Activated T-helper 2 cell treated with anti-CD3 and anti-CD28 coated beads, Interferon-gamma antibody, Interleukin-2, Interleukin-4, amounts not matched to agents 10 μg/mL and 5 μg/mL and 100 μg/mL, durations not matched to agents 14 hours and 24 hours and 36 hours (primary cell): ENCODE data around the gene CENPX. TPM values are rescaled to one million over a fixed set of nuclear protein-coding genes. Genes with fewer than 3 reads are reported as not detected.
A peak's percentile ranks its signal among the peaks of the same experiment; 100 is the strongest.
"Not testable (repeated sequence)": the region's sequence is repeated elsewhere in the genome, so short reads cannot be mapped to it uniquely, and the experiment has no call there.

Experiments
- DNase-seq: peaks from one replicate; pipeline ENCODE4 v3.0.0; 2021; ENCODE audit warnings: low spot score
- H3K27ac Mint-ChIP-seq: one replicate; pipeline ENCODE4 v1.8.0; 2021; ENCODE audit warnings: mixed read lengths
- H3K27me3 Mint-ChIP-seq: one replicate; pipeline ENCODE4 v1.8.0; 2021; ENCODE audit warnings: low read depth, mixed read lengths
- H3K36me3 Mint-ChIP-seq: one replicate; pipeline ENCODE4 v1.8.0; 2021; ENCODE audit warnings: low read depth, mixed read lengths
- H3K4me1 Mint-ChIP-seq: one replicate; pipeline ENCODE4 v1.8.0; 2021; ENCODE audit warnings: low read depth, mixed read lengths
- H3K4me3 Mint-ChIP-seq: one replicate; pipeline ENCODE4 v1.8.0; 2021; ENCODE audit warnings: low read depth, mild to moderate bottlenecking, moderate library complexity, mixed read lengths
- H3K9me3 Mint-ChIP-seq: one replicate; pipeline ENCODE4 v1.8.0; 2021; ENCODE audit warnings: mixed read lengths
- intact Hi-C: fragments of 100-400 bp; cut with micrococcal nuclease; formaldehyde crosslinking; loops from one replicate; pipeline ENCODE4 v1.15.1; 2023
- total RNA-seq: library from RNA; stranded (reverse); gene quantifications from 2 replicates; pipeline ENCODE4 v1.2.3, GENCODE V29; 2022

CENPX gene
- total RNA-seq, 1 donor from 2014 or later = 88.3 TPM

DNA sequence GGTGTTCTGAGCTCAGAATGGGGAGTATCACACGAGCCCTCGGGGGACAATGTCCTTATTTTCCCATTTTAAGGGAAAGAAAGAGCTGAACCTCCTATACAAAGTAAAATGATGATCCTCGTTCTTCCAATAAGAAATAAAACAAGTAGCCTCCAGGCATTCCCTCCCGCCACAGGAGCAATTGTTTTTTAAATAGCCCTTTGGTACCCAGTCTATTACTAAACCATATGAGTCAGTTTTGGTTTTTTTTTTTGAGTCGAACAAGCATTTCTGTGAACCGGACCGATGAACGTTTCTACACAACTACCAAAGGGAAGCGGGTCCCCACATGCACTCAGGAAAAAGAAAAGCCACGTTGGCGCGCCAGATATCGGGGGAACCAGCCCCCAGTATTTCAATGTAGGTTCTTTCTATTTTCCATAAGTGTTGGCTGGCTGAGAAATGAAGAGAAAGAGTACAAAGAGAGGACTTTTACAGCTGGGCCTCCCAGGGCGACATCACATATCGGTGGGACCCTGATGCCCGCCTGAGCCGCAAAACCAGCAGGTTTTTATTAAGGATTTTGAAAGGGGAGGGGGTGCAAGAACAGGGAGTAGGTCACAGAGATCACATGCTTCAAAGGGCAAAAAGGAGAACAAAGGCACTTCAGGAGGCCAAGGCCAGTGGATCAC, 18.6 kb upstream of the CENPX start:
- no peaks in the 10 kb centered on the region for H3K27me3 Mint-ChIP-seq
- intact Hi-C loops = no loop called here
- H3K27ac Mint-ChIP-seq = no peak overlapping the region
- DNase-seq = no peak
- H3K4me1 Mint-ChIP-seq = peaks cover 8% of the 10 kb centered on the region
- no peaks in the 10 kb centered on the region for H3K9me3 Mint-ChIP-seq
- peaks cover under 1% of the 10 kb centered on the region for H3K36me3 Mint-ChIP-seq
- no peak overlapping the region for H3K4me3 Mint-ChIP-seq

DNA sequence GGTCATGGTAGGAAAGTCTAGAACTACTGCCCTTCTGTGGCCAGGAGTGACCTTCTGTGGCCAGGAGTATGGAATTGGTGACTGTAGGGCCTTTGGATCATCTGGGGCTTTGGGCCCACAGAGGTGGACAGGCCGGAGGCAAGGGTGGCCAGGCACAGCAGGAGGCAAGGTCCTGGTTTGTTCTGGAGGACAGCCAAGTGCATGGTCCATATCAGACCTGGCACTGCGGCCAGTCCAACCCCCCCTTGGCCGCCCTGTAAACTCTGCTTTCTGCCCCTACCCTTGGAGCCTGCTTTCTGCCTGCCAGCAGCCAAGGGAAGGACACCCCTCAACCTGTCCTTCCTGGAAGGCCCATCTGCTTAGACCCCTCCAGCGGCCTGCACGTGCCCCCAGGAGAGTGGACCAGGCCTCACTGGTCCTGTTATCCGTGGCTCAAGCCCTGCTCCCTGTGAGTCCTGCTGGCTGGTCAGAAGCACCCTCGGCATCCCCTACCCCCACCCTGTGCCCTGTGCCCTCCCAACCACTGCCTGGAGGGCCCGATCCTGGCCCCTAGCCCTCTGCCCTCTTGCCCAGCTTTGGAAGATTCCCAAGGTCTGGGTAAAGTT, 17.1 kb upstream of the CENPX start:
- no peak overlapping the region for H3K4me3 Mint-ChIP-seq
- intact Hi-C loops = loop anchor here (10.0 kb wide), 1 partner anchor 375 kb away; the partner anchor contains the start of genes HEXD and OGFOD3
- H3K27ac Mint-ChIP-seq = no peak overlapping the region
- no peak for DNase-seq
- no peaks in the 10 kb centered on the region for H3K27me3 Mint-ChIP-seq
- no peaks in the 10 kb centered on the region for H3K9me3 Mint-ChIP-seq
- H3K36me3 Mint-ChIP-seq = peaks cover 13% of the 10 kb centered on the region
- H3K4me1 Mint-ChIP-seq = peaks cover 11% of the 10 kb centered on the region

DNA sequence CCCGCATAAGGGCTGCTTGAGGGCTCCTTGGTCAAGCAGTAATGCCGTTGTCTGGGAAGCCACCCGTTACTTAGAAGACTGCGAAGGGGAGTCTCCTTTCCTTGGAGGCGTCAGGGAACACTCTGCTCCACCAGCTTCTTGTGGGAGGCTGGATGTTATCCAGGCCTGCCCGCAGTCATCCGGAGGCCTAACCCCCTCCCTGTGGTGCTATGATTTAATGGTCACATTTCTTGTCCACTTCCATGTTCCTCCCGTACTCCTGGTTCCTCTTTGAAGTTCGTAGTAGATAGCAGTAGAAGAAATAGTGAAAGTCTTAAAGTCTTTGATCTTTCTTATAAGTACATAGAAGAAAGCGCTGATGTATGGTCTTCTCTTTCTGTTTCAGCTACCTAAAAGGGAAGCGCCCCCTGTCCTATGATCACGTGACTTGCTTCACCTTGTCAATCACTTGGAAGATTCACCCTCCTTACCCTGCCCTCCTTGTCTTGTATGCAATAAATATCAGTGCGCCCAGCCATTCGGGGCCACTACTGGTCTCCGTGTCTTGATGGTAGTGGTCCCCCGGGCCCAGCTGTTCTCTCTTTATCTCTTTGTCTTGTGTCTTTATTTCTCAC, 16.2 kb upstream of the CENPX start:
- not testable (repeated sequence) for H3K27me3 Mint-ChIP-seq, DNase-seq, H3K27ac Mint-ChIP-seq, H3K9me3 Mint-ChIP-seq
- intact Hi-C loops = loop anchor here (10.0 kb wide), 1 partner anchor 376 kb away; the partner anchor contains the start of genes HEXD and OGFOD3
- peaks cover 11% of the 10 kb centered on the region for H3K4me1 Mint-ChIP-seq
- peak overlapping the region; percentile 9 for H3K4me3 Mint-ChIP-seq
- peaks cover 18% of the 10 kb centered on the region for H3K36me3 Mint-ChIP-seq

DNA sequence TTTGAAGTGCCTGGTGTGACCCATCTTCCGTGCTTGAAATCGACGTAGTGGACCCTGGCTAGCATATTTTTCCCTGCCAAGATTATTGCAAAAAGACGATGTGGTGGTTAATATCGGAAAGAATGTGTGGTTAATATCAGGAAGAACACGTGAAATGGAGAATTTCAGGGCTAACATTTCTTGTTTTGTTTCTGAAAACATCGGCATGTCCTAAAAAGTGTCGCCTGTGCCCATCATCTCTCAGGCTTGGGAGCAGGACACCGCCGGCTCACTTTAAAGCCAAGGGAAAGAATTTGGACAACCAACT, 15.2 kb upstream of the CENPX start:
- Mint-ChIP-seq H3K9me3 (no peaks in the 10 kb centered on the region), H3K36me3 (peaks cover 18% of the 10 kb centered on the region), H3K4me3 (peak overlapping the region; percentile 74), H3K27me3 (no peaks in the 10 kb centered on the region), H3K27ac (peak overlapping the region; percentile 87), H3K4me1 (peaks cover 12% of the 10 kb centered on the region)
- DNase-seq = no peak
- intact Hi-C loops = loop anchor here (1.0 to 10.0 kb wide), 2 partner anchors 15 to 377 kb away; partner anchors contain the start of genes HEXD, LRRC45 and OGFOD3

DNA sequence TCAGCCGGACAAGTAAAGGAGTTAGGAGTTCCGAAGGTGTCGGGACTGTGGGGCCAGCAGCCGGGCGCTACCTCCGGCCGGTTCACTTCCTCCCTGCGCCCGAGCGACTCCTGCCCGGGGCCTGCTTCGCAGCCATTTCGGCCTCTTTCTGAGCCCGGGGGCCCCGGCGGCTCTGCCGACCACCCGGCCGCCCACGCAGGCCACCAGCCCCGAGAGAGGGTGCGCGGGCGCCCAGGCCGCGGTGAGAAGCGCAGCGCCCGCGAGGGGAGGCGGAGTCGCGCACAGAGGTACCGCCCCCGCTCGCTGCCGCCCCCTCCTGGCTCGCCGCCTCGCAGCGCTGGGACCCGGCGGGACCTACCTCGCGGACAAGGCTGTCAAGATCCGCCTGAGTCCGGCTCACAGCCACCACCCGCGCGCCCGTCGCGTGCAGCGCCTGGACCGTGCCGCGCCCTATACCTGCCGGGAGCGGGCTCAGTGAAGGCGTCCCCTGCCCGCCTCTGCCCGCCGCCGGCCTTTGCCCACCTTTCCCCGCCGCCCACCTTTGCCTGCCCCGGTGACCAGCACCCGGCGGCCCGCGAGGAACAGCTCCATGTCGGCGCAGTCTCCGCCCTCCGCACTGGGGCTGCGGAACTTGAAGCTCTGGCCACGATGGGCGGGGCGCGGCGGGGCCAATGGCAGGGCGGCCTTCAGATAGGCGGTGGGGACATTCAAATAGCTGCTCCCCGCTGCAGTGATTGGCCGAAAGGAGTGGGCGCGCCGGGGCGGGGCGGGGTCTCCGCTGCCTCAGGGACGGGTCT, 14.6 kb upstream of the CENPX start, which contains the start of gene DCXR:
Gene DCXR, minus strand, starts transcription at position 606 of the 797 bp plus-strand sequence. Its CDS starts 15 bp downstream, at position 591.
- no peaks in the 10 kb centered on the region for H3K9me3 Mint-ChIP-seq
- peak within 1 kb of the TSS; percentile 75 for H3K4me3 Mint-ChIP-seq
- H3K4me1 Mint-ChIP-seq = peaks cover 13% of the 10 kb centered on the region
- H3K27ac Mint-ChIP-seq = peak within 1 kb of the TSS; percentile 87
- DNase-seq = peak; percentile 97
- no peaks in the 10 kb centered on the region for H3K27me3 Mint-ChIP-seq
- intact Hi-C loops = loop anchor here (1.0 to 10.0 kb wide), 2 partner anchors 14 to 378 kb away; partner anchors contain the start of genes HEXD, LRRC45 and OGFOD3
- peaks cover 18% of the 10 kb centered on the region for H3K36me3 Mint-ChIP-seq

DNA sequence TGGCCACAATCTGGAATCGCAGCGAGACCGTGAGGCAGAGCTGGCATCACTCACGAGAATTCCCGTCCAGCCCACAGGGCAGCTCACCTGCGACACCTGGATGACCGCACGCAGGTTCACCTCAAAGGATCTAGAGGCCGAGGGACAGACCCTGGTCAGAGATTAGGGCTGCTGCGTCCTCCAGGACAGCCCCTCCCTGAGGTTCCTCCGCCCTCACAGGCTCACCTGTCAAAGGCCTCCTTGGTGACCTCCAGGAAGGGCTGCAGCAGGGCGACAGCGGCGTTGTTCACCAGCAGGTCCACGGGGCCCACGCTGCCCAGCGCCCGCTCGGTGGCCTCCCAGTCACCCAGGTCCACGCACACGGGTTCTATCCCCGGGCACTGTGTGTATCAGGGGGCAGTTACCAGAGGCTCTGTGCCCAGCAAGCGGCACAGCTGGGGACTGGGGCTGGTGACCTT, 14.0 kb upstream of the CENPX start:
- intact Hi-C loops = loop anchor here (1.0 to 10.0 kb wide), 2 partner anchors 13 to 378 kb away; partner anchors contain the start of genes HEXD, LRRC45 and OGFOD3

DNA sequence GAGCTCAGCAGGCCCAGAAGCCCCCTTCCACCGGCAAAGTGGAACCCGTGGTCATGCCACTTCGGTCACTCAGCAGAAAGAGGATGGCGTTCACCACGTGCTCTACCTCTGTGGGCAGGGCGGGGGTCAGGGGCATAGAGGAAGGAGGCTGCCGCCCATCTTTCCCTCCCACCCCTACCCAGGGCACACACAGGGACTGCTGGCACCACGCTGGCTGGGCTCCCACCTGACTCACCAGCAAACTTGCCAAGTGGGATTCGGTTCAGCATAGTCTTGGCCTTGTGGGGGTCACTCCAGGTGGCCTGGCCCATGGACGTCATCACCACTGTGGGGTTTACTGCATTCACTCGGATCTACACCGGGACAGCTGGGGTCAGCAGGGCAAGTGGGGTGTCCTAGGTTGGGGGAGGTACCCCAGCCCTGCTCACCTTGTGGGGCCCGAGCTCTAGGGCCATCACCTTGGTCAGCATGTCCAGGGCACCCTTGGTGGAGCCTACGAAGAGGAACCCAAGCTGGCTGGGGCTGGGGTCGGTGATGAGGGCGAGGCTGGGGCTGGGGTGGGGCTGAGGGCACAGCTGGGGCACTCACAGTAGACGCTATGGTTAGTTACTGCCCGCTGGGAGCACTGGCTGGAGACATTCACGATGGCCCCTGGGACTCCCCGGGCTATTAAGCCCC, 13.4 kb upstream of the CENPX start:
- Mint-ChIP-seq H3K27ac (no peak overlapping the region), H3K4me1 (peaks cover 13% of the 10 kb centered on the region), H3K27me3 (no peaks in the 10 kb centered on the region), H3K36me3 (peaks cover 18% of the 10 kb centered on the region), H3K4me3 (peak overlapping the region; percentile 75), H3K9me3 (no peaks in the 10 kb centered on the region)
- DNase-seq = no peak
- intact Hi-C loops = loop anchor here (10.0 kb wide), 1 partner anchor 379 kb away; the partner anchor contains the start of genes HEXD and OGFOD3

More for the DNA sequence above, 14.0 kb upstream of the CENPX start:
- no peak for DNase-seq
- no peaks in the 10 kb centered on the region for H3K9me3 Mint-ChIP-seq
- H3K4me3 Mint-ChIP-seq = peak overlapping the region; percentile 75
- no peak overlapping the region for H3K27ac Mint-ChIP-seq
- peaks cover 18% of the 10 kb centered on the region for H3K36me3 Mint-ChIP-seq
- no peaks in the 10 kb centered on the region for H3K27me3 Mint-ChIP-seq
- peaks cover 13% of the 10 kb centered on the region for H3K4me1 Mint-ChIP-seq

DNA sequence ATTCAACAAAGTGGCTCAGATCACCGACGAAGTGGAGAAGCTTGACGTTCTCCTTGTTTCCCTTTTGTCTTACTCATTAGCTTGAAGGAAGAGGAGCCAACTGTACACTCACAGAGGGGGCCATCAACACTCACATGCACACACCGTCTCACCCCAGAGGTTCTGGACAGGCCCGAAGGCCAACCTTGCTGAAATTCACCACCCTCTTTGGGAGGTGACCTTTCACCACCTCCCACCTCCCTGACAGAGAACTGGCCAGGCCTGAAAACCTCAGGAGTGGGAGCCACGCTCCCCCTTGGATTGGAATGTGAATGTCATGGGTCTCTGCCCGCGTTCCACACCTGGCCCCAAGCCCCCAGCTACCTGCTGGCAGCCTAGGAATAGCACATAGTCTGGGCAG, 12.8 kb upstream of the CENPX start:
- Mint-ChIP-seq H3K27ac (peak overlapping the region; percentile 2), H3K4me1 (peaks cover 13% of the 10 kb centered on the region), H3K27me3 (no peaks in the 10 kb centered on the region), H3K9me3 (no peaks in the 10 kb centered on the region), H3K4me3 (peak overlapping the region; percentile 75), H3K36me3 (peaks cover 18% of the 10 kb centered on the region)
- no peak for DNase-seq
- intact Hi-C loops = loop anchor here (10.0 kb wide), 1 partner anchor 379 kb away; the partner anchor contains the start of genes HEXD and OGFOD3

DNA sequence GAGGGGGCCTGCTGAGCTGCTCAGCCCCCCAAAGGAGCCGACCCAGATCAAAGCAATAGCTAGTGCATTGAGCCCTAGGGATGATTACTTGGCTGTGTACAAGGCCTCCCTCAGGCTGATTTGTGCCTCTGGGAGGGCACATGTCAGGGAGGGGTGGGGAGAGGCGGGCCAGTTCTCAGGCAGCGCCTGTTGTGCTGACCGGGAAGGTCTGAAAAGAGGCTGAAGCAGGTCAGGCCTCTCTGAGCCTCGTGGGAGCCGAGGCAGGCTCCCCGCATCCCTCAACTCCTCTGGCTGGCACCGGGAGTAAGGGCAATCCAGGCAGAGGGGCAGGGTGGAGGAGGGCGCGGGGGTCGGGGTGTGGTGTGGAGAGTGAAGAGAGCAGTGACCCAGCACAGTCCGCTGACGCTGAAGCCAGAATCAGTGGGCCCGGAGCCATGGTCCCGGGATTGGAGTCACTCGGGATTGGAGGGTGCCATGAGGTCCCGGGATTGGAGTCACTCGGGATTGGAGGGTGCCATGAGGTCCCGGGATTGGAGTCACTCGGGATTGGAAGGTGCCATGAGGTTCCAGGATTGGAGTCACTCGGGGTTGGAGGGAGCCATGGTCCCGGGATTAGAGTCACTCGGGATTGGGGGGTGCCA, 11.8 kb upstream of the CENPX start:
- intact Hi-C loops = loop anchor here (10.0 kb wide), 1 partner anchor 380 kb away; the partner anchor contains the start of genes HEXD and OGFOD3
- H3K9me3 Mint-ChIP-seq = no peaks in the 10 kb centered on the region
- H3K4me1 Mint-ChIP-seq = peaks cover 15% of the 10 kb centered on the region
- no peak overlapping the region for H3K27ac Mint-ChIP-seq
- H3K27me3 Mint-ChIP-seq = no peaks in the 10 kb centered on the region
- peaks cover 22% of the 10 kb centered on the region for H3K36me3 Mint-ChIP-seq
- DNase-seq = no peak
- peak overlapping the region; percentile 31 for H3K4me3 Mint-ChIP-seq

DNA sequence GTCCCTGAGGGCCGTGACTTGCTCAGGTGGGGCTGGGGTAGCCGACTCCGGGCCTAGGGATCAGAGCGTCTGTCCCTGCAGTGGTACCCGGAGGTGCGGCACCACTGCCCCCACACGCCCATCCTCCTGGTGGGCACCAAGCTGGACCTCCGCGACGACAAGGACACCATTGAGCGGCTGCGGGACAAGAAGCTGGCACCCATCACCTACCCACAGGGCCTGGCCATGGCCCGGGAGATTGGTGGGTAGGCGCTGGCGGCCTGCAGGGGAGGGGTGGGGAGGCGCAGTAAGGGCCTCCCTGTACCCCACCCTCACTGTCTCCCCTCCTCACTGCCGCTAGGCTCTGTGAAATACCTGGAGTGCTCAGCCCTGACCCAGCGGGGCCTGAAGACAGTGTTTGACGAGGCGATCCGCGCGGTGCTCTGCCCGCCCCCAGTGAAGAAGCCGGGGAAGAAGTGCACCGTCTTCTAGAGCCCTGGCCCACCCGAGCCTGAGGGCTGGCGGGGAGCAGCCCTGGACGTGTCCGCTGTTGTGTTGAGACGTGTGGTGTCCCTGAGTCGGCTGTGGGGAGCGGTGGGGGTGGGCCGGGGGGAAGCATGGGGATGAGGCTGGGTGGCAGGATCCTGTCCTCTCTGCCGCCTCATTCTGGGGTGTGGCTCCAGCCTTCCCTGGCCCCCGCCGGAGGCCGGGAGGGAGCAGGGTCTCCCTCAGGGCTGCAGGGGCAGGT, 10.8 kb upstream of the CENPX start:
- Mint-ChIP-seq H3K4me1 (peaks cover 12% of the 10 kb centered on the region), H3K4me3 (peak overlapping the region; percentile 13), H3K36me3 (peaks cover 22% of the 10 kb centered on the region), H3K27ac (no peak overlapping the region), H3K27me3 (no peaks in the 10 kb centered on the region), H3K9me3 (no peaks in the 10 kb centered on the region)
- intact Hi-C loops = loop anchor here (10.0 kb wide), 1 partner anchor 381 kb away; the partner anchor contains the start of genes HEXD and OGFOD3
- DNase-seq = no peak
